HG02763 (cell line): ENCODE results near the gene RBM17.
A peak's percentile ranks its signal among the peaks of the same experiment; 100 is the strongest.
"Not testable (repeated sequence)": the region's sequence is repeated elsewhere in the genome, so short reads cannot be mapped to it uniquely, and the experiment has no call there.

Experiments
- ATAC-seq: cut with Tn5 transposase; IDR thresholded peaks from one replicate; pipeline ENCODE4 v1.9.1; 2021; ENCODE audit warnings: mild to moderate bottlenecking, moderate library complexity; ENCODE audit not compliant: unreplicated experiment

The RBM17 gene

DNA sequence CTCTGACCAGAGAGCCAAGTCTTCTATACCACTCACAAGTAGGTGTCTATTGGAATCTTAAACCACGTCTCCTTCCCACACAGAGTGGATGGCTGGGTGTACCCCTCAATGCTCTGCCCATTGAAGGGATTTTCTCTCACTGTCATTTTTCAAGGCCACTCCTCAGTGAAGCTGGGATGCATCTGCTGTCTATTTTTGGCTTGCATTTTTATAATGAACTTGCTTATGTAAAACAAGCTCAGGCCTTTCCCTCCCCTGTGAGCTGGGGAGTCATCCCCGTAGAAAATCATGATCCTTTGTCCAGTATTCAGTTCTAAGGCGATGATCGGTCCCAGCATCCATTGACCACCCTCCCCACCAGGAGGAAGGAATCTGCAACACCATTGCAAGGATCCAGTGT is 9.8 kb upstream of the RBM17 start:
- no peak for ATAC-seq

DNA sequence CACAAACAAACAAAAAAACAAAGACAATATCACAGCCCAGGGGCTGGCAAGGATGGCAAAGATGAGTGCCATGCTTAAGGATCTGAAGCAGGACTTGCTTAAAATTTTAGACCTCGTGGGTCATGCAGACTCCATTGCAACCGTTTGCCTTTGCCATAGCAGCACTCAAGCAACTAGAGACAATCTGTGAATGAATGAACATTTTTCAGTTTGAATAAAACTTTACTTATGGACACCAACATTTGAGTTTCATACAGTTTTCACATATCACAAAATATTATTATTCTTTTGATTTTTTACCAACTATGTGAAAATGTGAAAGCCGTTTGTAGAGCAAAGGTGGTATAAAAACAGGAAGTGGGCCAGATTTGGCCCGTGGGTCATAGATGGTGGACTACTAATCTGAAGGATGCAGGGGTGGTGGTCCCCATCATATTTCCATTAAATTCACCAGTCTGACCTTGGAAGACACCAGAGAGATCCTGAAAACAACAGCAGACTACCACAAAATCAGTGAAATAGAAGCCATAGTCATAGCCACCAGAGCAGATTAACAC is 8.3 kb upstream of the RBM17 start:
- no peak for ATAC-seq

DNA sequence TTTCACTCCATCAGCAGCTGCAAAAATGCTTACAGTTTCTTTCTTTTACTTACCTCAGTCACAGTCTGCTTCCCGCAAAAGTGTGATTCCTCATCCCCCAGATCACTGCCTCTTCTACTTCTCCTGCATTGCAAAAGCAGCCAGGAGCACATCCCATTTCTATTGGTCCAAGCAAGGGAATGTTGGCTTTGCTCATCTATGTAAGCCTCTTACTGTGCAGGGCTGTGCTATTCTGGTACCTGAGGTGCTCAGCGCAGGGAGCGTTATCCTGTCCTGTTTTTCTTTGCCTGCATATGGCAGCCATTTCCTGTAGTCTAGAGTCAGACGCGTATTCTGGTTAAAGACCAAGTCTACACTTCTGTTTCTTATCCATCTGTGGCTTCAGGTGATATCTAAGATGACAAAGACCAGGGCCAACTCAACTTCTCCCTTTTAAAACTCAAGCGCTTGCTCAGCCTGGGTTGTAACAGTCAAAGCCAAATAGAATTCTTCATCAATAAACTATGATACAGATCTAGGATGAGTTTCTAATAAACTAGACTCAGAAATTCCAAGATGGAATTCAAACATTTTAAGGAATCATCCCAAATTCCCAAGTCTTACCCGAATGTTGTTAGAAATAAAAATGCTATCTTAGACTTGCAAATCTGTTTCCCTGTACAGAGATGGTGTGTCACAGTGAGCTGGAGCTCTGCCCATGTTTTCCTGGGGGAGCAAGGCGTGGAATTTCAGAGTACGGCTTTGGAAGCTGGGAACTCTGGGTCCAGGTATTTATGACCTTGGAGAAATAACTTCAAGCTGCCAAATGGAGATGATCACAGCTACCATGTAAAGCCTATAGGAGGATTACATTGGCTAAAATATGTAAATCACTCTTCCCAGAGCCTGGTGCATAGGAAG is 6.1 kb upstream of the RBM17 start:
- ATAC-seq: no peak

DNA sequence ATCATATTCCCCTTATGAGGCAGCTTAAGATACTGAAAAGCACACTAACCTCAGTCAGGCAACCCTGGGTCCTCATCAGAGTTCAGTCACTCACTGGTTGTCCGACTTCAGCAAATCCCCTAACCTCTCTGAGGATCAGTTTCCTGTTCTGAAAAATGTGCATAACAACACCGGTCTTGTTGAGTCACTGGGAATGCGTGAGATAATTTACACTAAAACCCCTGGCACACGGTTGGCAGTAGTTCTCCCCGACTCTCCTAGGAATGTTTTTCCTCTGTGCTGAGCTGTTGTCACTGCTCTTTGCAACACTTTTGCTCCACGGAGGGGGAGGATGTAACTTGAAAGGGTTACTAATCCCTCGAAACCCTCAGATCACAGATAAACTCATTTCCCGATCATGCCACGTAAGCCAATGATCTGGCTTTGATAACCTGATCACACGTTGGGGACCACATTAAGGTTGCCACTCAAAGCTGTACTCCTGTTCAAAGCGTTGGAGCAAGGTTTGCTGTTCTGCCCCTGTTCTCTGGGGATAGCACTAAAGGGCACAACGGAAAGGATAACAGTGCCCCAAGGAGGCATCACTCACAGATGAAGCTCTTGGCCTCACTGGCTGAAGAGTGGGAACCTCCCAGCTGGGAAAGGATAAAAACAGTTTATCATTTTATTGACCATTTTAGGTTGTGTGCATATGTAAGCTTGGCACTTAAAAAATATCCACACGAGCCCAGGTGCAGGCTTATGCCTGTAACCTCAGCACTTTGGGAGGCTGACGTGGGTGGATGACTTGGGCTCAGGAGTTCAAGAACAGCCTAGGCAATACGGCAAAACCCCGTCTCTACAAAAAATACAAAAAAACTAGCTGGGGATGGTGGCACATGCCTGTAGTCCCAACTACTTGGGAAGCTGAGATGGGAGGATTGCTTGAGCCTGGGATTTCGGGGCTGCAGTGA is 5.0 kb upstream of the RBM17 start:
- ATAC-seq: no peak

DNA sequence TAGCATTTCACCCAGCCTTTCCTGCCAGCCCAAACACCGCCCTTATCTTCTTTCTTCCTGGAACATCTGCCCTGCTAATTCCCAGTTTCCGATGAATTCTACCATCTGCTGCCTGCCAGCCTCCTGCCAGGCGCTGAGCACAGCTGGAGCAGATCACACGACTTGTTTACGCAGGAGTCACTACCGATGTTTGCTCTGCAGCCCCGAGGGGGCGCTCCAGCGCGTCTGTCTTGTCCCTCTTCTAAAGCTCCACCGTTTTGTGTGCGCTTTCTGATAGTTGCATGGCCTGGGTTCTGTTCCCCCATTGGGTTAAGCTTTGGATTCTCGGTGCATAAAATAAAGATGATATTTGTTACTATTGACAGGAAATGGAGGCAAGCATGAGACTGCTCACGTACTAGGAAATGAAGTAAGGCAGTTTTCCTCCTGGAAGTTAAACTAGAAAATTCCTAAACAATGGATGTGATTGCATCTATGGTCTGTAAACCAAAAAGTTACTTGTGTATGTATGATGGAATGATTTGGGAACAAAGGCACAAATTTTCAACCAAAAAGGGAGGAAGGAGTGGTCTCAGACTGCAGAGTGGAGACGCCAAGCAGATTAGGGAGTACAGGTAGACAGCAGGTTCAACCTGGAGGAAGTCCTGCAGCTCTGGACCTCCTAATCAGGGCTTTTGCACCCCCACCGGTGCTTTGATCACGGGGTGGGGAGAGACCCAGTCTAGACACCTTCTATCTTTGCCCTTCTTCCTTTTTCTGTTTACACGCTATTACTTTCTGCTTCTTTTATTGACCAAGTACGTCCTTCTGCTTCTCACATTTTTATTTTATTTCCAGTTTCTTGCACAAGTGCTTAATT is 2.2 kb upstream of the RBM17 start:
- ATAC-seq: no peak

DNA sequence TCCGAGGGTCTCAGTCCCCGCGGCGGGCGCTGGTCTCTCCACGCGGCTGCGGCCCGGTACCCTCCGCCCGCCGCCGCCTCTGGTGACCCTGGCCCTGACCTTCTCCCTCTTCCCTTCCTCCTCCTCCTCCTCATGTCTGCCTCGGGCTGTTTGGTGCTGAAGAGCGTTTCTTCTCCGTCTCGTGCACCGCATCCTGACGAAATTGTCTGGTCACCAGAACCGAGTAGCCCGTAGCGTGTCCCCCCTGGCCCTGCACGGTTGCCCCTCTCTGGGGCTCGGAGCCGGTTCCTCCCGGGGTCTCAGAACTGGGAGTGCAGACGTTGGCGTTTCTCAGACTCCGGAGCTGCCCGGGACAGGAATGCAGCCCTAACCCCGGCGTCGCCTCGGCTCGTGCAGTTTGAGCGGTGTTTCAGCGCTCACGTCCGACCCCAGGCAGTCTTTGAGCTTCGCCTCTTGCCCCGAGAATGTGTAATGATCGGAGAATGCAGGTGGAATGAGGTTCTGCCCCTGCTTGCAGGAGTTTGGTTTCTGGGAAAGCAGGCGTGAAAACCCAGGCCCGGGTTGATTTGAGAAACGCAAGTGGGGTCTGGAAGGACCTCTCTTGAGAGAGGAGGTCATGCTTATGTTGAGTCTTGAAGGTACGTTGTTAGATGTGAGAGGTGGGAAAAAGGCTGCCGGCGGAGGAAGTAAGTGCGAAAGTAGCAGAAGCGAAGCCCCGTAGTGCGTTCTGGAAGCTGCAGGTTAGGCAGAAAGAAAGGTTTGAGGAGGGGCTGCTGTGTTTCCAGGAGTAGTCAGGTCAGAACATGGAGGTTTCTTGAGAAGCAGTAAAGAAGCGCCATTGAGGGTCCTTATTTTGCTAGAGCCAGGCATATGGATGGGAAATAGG is 743 bp downstream of the RBM17 start:
- ATAC-seq: peak; percentile 23

DNA sequence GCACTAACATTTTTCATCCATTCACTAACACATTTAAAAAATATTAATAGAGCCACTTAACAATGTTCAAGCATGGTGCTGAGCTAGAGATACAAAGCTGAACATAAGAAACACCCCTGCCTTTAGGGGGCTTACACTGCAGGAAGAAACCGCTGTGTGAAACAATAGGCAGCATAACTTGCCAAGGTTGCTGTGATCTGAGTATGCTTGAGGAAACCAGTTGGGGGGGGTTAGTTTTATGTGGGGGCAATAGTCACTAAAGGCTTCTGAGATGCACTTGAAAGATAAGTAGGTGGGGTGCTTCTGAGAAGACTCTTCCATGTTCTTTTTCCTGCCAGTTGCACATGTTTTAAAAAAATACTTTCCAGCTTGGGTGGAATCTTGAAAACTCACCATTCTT is 2.8 kb downstream of the RBM17 start:
- ATAC-seq: no peak

DNA sequence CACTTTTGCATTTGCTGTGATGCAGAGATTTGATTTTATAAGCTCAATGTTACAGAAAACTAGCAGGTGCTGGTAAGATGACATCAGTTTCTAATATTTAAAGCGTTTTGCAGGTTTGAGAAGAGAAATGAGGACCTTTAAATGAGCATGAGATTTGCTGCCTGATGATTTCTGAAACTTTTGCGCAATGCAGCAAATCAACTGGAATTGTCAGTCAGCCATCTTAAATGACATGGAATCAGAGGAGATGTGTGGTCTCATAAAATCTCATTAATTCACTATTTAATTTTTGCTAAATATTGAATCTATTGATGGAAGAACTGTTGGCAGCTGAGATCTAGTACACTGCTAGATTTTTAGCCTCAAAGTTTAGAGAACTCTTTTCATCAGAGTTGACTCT is 3.9 kb downstream of the RBM17 start:
- ATAC-seq: no peak

DNA sequence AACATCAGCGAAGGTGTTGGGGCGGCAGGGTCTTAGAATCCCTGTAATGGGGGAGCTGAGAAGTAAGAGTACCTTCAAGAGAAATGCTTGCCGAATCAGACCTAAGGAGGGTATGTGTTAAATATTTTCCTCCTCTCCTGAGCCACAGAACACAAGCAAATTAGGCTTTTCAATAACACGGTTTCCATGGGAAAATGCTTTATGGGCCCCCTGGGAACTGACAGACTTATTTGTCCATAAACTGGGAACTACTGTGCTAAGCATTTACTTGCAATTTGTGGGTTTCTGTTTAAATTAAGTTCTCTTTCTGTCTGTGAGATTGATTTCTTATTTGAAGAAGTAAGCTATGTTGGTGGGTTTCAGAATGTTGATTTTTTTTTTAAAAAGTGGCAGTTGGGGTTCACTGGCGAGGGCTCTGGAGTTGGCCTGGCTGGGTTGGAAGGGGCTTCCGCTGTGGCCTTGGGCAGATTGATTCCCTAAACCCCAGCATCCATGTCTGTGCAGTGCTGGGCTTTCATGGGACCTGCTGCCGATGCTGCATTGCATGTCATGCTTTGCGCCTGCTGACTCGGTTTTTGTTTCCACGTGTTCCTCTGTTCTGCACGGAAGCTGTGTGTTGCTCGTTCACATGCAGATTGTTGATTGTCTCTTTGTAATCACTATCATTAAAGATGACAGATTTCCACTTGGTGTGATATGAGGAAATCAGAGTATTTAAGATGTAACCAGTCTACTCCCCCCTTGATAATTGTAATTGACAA is 7.2 kb downstream of the RBM17 start:
- no peak for ATAC-seq

DNA sequence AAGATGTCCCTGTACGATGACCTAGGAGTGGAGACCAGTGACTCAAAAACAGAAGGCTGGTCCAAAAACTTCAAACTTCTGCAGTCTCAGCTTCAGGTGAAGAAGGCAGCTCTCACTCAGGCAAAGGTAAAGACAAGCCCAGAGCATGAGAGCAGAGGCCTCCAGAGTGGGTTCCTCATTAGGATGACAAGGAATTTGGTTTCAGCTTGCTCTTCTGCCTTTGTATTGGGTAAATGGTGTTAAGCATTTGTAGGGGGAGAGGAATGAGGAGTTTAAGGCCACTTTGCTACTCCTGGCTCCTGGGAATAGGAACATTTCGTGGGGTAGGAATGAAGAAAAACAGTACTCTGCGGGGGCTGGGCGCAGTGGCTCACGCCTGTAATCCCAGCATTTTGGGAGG is 8.2 kb downstream of the RBM17 start:
- no peak for ATAC-seq

DNA sequence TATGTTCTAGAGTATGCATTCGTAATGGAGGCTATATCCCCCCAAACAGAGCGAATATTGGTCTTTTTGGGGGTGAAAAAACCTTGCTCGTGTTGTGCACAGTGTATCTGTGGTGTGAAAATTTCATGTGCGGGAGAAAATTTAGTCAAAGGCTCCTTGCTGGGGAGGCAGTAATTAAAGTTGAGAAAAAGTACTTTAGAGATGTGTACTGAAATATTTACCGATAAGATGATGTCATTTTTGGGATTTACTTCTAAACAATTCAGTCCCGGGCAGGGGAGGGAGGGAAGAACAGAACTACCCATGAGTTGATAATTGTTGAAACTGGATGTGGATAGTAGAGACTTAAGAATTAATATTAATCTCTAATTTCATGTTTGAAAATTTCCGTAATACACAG is 9.3 kb downstream of the RBM17 start:
- no peak for ATAC-seq

DNA sequence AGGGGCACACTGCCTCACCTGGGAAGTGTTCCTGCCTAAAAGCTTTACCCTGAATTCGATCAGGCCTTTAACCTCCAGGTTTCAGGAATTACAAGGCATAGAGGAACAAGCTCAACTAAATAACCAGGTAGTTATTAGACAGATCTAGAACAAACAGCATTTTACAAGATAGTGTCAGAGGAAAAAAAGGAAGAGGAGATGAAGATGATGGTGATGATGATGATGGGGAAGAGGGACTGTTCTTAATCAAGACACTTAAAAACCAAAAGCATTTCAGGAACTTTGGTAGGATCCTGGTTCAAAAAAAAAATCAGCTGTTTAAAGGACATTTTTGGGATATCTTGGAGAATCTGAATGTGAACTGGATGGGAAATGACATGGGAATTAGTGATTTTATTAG is 11.5 kb downstream of the RBM17 start:
- no peak for ATAC-seq

DNA sequence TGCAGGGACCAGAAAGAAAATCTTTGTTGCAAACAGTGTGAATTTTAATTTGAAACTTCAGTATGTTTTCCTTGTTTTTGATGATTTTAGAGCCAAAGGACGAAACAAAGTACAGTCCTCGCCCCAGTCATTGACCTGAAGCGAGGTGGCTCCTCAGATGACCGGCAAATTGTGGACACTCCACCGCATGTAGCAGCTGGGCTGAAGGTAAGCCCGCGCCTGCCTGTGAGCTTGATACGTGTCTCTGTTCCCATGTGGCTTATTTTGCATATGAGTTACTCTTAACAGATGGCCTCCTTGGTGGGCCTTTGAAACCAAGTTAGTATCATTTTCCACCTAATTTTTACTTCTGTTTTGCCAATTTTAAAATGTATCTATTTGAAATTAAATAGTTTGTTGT is 12.3 kb downstream of the RBM17 start:
- no peak for ATAC-seq

DNA sequence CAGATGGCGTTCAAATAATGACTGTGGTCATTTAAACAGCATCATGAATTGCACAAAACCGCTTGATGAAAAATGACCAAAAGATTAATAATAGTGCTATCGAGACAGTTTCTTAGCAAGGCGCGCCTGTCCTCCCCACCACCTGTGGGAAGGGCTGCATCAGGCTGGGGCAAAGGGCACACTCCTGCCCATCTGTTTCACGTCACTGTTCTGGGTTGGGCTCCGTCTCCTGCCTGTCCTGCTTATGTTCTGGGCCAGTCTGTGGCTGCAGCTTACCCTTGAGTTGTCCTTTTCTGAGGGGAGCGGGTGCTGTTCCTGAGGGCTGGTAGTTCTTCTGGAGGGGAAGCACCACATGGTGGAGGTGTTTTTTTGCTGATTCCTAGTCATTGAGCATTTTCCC is 13.3 kb downstream of the RBM17 start:
- ATAC-seq: no peak

DNA sequence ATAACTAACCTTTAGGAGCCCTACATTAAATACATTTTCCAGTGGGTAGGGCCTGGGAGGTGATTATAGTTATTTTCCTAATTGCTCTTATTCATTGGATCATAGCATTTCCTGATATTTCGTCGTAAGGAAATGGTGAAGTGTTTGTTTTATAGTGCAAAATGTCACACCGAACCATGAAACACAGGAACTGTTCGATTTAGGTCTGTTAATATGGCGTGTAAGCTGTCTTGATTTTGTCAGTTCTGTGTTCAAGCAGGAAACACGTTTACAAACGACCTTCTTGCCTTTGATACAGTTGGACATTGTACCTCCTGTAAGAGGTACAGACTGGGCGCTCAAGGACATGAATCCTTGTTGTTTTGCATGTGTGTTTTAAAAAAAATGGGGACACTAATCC is 14.8 kb downstream of the RBM17 start:
- no peak for ATAC-seq

DNA sequence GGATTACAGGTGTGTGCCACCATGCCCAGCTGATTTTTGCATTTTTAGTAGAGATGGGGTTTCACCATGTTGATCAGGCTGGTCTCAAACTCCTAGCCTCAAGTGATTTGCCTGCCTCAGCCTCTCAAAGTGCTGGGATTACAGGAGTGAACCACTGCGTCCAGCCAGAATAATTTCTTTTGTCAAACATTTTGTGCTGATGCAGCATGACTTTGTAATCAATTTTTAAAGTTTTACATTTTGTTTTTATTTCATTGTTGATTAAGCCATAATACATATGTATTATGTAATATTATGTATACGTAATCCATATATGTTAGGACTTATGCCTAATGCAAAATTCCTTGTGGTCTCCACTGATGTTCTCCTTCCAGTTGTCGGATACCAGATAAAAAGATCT is 18.8 kb downstream of the RBM17 start:
- ATAC-seq: not testable (repeated sequence)

DNA sequence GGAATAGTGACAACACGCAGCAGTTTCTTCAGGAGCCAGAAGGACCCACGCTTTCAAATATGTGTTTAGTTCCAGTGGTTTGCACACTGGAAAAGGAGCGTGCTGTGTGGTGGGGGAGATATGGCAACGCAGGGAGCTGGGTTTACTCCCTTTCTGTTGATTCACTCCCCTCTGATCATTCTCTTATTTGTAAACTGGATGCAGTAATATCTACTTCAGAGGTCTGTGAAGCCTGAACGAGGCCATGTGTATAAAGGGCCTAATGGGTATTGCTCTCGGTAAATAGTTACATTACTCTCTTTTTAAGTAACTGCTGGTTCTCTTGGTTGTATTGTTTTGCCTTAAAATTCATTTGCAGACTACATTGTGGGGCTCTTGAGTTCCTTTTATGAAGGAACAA is 19.2 kb downstream of the RBM17 start:
- no peak for ATAC-seq

DNA sequence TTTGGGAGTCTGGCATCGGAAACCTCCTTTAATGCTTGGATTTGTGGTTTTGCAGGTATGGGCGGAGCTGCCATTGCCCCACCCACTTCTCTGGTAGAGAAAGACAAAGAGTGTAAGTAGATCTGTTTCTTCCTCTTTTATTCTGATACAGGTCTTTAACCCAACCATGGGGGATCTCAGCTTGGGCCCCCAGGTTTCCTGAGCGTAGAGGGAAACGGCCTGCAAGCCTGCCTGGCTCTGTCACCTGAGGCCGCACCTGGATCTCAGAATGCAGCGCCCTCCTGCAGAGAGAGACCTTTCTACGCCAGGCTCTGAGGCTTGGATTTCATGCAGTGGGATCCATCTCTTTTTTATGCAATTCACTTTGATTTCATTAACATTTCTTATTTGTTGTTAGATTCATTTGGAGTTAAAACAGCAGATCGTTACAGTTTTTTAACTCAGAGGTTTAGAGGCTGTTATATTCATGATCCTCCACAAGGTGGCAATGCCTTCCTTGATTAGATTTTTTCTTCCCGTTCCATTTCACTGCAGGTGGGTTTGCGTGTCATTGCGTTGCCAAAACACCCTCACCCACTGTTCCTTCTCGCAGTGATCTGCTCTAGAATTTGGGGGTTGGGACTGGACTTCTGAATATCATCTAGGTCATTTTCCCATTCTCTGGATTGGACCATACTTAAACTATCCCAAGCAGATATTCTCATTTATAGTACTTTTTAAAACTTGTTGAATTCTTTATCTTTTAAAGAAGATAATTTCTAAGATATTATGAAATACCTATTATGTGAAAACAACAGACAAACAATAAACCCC is 20.0 kb downstream of the RBM17 start:
- ATAC-seq: no peak
